Neural cell (in vitro differentiated cells): Measurements from ENCODE around the gene EML6.

Experiments
- EP300 ChIP-seq: fragments of 450-650 bp; conservative IDR thresholded peaks from 2 replicates; pipeline ENCODE4 v1.6.1; 2014; ENCODE audit warnings: antibody characterized with exemption, mild to moderate bottlenecking, moderate library complexity; ENCODE audit not compliant: poor library complexity, severe bottlenecking
- EZH2 ChIP-seq: fragments of 200-600, 300-800 bp; shearing (Covaris generic), sonication (generic); IDR thresholded peaks from 2 replicates; pipeline ENCODE4 v1.6.1; 2014; ENCODE audit warnings: antibody characterized with exemption, low read length, borderline replicate concordance, mild to moderate bottlenecking; ENCODE audit not compliant: insufficient read depth, poor library complexity, severe bottlenecking
- MXI1 ChIP-seq: fragments of 450-650 bp; conservative IDR thresholded peaks from 2 replicates; pipeline ENCODE4 v1.6.1; 2014; ENCODE audit warnings: antibody characterized with exemption, mild to moderate bottlenecking; ENCODE audit not compliant: poor library complexity, severe bottlenecking
- POLR2AphosphoS5 ChIP-seq: IDR thresholded peaks from 2 replicates; pipeline ENCODE4 v1.6.1; 2012
- RAD21 ChIP-seq: fragments of 450-650 bp; conservative IDR thresholded peaks from 2 replicates; pipeline ENCODE4 v1.6.1; 2014; ENCODE audit warnings: antibody characterized with exemption, mild to moderate bottlenecking, moderate library complexity
- SMC3 ChIP-seq: fragments of 450-650 bp; conservative IDR thresholded peaks from 2 replicates; pipeline ENCODE4 v1.6.1; 2014; ENCODE audit warnings: antibody characterized with exemption, mild to moderate bottlenecking, moderate library complexity; ENCODE audit not compliant: poor library complexity
- TAF1 ChIP-seq: IDR thresholded peaks from 2 replicates; pipeline ENCODE4 v1.6.1; 2012; ENCODE audit warnings: low read depth
- TF ChIP-seq, protein P1 (sequence below): fragments of 450-650 bp; IDR thresholded peaks from 2 replicates; pipeline ENCODE4 v1.5.1; 2014; ENCODE audit warnings: antibody characterized with exemption, mild to moderate bottlenecking, moderate library complexity; ENCODE audit not compliant: poor library complexity, severe bottlenecking
- TF ChIP-seq, protein P2 (sequence below): IDR thresholded peaks from 2 replicates; pipeline ENCODE4 v1.6.1; 2012; ENCODE audit warnings: borderline replicate concordance

DNA sequence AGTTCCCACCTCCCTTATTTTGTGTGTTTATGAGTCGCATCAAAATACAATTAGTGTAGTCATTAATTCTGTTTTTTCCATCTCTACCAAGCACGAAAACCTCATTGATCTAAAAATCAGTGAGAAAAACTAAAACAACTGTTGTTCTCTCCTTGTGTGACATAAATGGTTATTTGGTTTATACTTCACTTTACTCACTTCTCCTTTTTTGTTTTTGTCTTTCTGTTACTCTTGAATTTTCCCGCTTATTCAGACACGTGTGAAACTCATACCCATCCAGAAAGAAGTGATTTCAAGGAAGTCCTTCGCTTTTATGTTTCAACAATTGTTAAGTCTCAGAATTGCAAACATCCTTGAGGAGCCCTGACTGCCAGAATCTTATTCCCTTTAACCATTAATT lies 121.6 kb downstream of the EML6 start:
- TF ChIP-seq MXI1 = no peak
- TF ChIP-seq, protein P1, sequence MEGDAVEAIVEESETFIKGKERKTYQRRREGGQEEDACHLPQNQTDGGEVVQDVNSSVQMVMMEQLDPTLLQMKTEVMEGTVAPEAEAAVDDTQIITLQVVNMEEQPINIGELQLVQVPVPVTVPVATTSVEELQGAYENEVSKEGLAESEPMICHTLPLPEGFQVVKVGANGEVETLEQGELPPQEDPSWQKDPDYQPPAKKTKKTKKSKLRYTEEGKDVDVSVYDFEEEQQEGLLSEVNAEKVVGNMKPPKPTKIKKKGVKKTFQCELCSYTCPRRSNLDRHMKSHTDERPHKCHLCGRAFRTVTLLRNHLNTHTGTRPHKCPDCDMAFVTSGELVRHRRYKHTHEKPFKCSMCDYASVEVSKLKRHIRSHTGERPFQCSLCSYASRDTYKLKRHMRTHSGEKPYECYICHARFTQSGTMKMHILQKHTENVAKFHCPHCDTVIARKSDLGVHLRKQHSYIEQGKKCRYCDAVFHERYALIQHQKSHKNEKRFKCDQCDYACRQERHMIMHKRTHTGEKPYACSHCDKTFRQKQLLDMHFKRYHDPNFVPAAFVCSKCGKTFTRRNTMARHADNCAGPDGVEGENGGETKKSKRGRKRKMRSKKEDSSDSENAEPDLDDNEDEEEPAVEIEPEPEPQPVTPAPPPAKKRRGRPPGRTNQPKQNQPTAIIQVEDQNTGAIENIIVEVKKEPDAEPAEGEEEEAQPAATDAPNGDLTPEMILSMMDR = no peak
- no peak for TF ChIP-seq POLR2AphosphoS5
- no peak for TF ChIP-seq EZH2
- TF ChIP-seq EP300 = no peak
- no peak for TF ChIP-seq TAF1
- TF ChIP-seq, protein P2, sequence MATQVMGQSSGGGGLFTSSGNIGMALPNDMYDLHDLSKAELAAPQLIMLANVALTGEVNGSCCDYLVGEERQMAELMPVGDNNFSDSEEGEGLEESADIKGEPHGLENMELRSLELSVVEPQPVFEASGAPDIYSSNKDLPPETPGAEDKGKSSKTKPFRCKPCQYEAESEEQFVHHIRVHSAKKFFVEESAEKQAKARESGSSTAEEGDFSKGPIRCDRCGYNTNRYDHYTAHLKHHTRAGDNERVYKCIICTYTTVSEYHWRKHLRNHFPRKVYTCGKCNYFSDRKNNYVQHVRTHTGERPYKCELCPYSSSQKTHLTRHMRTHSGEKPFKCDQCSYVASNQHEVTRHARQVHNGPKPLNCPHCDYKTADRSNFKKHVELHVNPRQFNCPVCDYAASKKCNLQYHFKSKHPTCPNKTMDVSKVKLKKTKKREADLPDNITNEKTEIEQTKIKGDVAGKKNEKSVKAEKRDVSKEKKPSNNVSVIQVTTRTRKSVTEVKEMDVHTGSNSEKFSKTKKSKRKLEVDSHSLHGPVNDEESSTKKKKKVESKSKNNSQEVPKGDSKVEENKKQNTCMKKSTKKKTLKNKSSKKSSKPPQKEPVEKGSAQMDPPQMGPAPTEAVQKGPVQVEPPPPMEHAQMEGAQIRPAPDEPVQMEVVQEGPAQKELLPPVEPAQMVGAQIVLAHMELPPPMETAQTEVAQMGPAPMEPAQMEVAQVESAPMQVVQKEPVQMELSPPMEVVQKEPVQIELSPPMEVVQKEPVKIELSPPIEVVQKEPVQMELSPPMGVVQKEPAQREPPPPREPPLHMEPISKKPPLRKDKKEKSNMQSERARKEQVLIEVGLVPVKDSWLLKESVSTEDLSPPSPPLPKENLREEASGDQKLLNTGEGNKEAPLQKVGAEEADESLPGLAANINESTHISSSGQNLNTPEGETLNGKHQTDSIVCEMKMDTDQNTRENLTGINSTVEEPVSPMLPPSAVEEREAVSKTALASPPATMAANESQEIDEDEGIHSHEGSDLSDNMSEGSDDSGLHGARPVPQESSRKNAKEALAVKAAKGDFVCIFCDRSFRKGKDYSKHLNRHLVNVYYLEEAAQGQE = no peak
- TF ChIP-seq RAD21 = no peak
- no peak for TF ChIP-seq SMC3
